Measurements from ENCODE around the gene GATC.
"Not testable (repeated sequence)": the region's sequence is repeated elsewhere in the genome, so short reads cannot be mapped to it uniquely, and the experiment has no call there.

GATC gene

DNA sequence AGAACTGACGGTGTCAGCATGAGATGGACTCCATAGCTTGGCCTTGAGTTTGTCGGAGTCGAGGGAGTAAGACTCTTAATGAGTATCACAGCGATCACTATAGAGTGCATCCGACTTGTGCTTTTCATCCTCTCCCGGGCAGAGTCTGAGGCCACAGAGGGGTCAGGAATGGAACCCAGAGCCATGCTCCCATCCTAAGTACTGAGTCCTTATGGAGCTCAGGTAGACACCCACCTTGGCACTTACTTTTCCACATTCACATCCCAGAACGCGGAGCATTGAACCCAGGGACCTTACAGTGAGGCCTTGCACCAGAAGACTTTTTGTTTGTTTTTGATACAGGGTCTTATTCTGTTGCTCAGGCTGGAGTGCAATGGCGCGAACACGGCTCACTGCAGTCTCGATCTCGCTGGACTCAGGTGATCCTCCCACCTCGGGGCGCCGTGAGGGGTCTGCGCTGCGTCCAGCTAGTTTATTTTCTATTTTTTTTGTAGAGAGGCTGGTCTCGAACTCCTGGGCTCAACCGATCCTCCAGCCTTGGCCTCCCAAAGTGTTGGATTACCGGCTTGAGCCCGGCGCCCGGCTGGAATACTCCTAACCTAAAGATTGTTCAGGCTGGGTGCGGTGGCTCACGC is 24.0 kb downstream of the GATC start:
- no peak for DNase-seq (ENCODE audit: low read depth in 2 of 2)

DNA sequence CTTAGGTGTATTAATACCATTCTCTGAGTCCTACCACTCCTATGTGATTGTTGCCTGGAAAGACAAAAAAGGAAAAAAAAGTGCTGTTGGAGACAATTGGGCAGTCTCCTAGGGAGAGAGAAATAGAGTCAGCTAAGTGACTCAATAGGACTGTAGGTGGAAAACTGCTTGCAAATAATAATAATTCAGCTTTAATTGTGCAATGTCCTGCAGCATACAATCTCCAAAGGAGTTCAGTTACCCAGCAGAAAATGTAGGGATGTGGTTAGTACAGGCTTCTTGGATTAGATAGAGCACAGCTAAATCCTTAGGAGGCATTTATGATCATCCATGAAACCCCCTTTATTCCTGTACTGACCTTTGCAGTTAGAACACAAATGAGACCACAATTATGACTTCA is 26.3 kb downstream of the GATC start:
- no peak for DNase-seq (ENCODE audit: low read depth in 2 of 2)

DNA sequence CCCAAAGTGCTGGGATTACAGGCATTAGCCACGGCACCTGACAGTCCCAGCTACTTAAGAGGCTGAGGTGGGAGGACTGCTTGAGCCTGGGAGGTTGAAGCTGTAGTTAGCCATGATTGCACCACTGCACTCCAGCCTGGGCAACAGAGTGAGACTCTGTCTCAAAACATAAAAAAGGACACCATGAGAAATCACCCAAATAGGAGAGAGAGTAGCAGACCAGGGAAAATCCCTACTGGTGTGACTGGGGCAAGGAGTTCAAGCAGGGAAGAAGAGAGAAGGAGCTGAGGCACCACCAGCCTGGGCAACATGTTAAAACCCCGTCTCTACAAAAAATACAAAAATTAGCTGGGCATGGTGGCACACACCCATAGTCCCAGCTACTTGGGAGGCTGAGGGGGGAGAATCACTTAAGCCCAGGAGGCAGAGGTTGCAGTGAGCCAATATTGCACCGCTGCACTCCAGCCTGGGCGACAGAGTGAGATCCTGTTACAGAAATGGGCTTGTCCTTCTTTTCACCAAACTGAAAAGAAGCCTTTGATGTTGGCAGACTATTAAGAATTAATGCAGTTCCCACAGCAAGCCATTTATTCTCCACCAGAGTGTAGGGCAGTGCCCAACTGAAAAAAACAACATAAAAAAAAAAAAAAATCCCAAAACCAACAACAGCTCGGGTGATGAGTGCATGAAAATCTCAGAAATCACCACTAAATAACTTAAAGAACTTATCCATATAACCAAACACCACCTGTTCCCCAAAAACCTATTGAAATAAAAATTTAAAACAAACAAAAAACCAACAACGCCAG is 27.8 kb downstream of the GATC start:
- no peak for DNase-seq (ENCODE audit: low read depth in 2 of 2)

DNA sequence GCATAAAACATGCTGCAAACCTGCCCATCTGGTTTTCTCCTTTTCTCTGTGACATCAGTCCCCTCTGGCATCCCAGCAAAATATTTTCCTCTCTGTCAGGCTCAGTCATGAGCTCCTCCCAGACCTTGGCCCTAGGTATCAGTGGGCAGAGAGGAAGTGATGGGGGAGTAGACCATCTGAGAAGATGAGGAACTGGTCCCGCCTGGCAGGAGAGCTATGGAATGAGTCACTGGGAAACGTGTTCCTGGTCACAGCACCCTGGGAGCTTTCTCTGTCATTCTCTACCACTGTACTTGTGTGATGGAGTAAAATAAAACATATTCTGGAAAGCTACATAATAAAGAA is 28.3 kb downstream of the GATC start:
- no peak for DNase-seq (ENCODE audit: low read depth in 2 of 2)

DNA sequence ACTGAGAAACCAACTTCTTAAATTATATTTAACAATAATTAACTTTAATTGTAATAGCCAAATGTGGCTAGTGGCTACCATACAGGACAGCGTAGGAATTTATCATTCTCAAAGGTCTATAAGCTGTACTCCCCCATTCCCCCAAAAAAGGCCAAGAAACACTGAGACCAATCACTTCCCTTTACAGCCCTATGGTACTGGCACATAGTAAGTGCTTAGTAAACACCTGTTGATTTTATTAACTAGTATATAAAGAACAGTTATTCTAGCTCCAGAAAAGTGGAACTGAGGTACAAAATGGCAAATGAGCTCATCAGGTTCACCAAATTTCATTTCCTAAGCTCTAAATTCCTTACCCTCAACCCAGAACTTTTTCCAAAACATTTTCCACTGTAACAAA is 29.4 kb downstream of the GATC start:
- DNase-seq (ENCODE audit: low read depth in 2 of 2) = no peak

DNA sequence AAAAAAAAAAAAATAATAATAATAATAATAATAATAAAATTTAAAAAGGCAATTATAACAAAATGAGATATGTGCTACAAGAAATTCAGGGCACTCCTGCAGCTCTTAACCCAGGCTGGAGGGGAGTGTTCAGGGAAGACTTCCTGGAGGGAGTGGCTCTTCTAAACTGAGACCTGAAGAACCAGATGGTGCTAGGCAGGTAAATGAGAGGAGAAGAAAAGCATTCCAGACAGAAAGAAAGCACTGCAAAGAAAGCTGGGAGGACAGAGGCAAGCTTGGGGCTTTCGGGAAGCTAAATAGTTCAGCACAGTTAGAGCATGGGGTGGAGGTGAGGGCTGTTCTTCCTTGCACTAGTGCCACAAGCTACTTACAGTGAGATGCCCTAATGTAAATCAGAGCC is 33.2 kb downstream of the GATC start:
- no peak for DNase-seq (ENCODE audit: low read depth in 2 of 2)

DNA sequence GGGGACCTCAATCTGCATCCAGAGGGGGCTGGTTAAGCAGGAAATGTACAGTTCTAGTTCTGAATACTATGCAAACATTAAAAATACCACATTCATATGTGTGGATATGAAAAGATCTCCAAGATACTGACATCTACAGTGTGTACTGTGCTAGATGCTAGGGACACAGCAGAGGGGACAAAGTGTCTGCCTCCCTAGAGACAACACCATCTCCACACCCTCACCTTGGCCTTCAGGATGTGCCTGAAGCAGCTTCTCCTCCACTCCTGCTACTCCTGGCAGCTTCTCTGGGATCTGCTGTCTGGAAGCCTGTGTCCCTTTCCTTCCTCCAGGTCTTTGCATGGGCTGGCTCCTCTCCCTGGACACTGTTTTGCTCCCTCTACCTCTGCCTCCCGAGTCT is 34.0 kb downstream of the GATC start:
- DNase-seq (ENCODE audit: low read depth in 2 of 2) = no peak

DNA sequence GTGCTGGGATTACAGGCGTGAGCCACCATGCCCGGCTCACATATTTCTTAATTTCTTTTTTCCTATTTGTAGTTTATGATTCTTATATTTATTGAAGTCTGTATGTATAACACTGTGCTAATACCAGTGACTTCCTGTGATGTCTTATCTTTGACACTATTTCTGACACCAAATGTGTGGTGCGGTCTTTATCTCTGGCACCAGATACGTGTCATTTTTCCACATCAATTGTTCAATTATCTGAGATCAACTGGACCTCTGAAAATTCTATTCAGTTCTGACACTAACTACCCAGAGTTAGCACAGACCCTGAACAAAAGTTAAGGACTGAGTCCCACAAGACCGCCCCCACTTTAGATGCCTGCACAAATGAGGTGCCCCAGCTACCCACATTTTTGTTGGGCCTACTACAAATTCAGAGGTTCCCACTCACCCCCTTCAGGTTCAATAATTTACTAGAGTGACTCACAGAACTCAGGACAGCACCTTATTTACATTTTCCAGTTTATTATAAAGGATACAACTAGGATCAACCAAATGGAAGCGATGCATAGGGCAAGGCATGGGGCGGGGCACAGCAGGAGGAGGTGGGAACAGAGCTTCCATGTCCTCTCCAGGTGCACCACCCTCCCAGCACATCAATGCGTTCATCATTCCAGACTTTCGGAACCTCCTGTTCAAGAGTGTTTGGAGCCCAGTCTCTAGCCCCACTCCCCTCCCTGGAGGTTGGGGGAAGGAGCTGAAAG is 35.0 kb downstream of the GATC start:
- no peak for DNase-seq (ENCODE audit: low read depth in 2 of 2)

DNA sequence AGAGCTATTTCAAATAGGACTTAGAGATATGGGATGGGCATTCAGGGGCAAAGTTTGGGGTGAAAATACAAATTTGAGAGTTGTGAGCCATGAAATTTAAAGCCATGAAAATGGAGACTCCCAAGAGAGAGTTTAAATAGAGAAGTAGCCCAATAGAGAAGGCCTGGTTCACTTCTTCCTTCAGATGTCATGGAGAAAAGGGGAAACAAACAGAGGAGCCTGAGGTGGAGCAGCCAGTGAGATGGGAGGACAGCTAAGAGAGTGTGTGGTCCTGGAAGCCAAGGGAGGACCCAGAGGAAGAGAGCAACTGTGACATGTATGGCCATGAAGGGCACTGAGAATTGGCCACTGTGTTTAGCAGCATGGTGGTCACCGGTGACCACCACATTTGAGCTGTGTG is 37.4 kb downstream of the GATC start:
- DNase-seq (ENCODE audit: low read depth in 2 of 2) = no peak

DNA sequence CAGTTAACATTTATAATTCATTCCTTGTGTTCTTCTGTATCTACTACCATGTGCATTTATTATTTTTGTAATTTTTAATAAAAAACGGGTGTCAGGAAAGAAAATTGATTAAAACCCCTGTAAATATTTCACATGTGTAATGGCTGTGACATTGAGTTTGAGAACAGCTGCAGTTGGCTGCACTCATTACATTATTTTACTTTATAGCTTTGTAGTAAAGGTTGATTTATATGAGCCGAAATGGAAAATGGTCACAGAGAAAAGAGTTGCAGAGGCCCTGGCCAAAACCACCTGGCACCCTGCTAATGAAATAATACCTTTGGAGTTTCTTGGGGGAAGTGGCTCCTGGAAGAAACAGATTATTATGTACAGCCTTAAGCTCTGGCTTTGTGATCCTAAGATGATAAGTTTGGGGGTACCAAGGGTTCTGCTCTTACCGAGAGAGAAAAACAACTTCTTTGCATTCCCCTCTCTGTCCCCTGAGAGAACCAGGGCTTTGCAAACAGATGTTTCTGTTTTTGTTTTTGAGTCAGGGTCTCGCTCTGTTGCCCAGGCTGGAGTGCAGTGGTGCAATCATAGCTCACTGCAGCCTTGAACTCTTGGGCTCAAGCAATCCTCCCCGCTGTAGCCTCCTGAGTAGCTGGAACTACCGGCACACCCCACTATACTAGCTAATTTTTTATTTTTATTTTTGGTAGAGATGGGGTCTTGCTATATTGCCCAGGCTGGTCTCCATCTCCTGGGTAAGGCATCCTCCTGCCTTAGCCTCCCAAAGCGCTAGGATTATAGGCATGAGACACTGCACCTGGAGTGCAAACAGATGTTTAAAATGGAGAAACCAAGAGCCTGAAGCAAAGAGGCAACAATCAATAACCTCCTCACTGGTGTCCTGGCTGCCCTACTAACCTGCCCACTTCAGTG is 40.0 kb downstream of the GATC start:
- no peak for DNase-seq (ENCODE audit: low read depth in 2 of 2)

DNA sequence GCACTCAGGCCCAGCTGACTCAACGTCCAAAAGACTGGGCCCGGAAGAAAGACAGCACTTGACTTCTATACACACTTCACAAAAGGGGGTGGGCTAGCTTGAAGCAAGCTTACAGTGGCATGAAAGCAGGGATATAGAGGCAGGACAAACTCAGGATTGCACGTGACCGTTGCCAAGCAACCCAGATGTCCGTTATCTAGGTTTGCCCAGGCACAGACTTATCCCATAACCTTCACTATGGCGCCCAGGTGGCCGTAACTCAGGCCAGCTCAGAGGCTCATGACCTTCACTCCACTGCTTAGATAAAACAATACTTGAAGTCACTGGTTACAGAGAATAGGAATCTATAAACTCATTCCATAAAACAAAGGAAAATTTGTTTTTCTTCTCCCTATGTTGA is 41.3 kb downstream of the GATC start:
- not testable (repeated sequence) for DNase-seq (ENCODE audit: low read depth in 2 of 2)

DNA sequence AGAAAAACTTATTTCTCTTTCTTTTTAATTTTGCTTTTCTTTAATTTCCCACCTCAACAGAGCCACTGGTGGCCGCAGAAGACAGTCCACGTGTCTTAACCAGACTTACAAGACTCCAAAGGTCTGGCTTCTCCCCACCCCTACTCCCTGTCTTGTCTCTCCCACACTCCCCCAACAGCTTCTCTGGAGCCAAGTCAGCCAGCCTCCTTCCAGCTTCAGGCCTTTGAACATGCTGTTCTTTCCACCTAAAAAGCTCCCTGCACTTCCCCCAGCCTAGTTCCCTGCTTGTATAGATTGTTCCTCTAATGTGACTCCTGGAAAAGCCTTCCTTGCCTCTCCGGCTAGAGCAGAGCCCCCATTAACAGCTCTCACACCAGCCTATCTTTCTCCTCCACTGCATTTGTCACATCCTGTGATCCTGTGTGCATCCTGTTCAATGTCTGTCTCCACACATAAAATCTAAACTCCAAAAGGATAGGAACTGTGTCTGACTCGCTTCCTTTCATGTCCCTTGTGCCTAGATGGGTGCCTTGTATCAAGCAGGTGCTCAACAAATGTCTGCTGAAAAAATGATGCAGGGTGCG is 41.9 kb downstream of the GATC start:
- DNase-seq (ENCODE audit: low read depth in 2 of 2) = no peak

DNA sequence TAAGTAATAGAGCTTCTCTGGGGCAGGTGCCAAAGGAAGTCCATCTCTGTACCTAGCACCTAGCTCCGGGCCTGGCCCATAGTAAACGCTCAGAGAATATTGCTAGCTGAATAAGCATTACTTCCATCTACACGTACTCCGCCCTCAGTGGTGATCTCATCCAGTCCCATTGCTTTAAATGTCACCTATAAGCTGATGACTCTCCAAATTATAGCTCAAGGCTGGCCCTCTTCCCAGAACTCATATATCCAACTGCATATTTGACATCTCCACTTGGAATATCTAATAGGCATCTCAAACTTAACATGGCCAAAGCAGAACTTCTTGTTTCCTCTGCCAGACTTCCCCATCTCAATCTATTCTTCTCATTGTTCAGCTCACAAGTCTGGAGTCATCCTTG is 42.8 kb downstream of the GATC start:
- no peak for DNase-seq (ENCODE audit: low read depth in 2 of 2)

DNA sequence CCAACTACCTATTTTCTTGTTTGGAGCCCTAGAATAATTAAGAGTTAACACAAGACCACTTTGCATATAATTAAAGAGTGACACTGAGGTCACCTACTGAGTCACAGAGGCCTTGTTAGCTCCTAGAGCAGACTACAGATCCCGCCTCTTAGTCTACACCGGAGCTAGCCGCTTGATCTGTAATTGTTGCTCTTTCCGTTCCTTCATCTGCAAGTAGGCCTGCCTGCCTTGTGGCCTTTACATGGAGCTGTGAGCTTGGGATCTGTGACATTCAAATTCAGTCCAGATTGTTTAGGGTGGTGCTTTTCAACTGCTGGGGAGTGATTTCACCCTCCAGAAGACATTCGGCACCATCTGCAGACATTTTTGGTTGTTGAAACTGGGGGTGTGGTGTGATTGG is 44.1 kb downstream of the GATC start:
- no peak for DNase-seq (ENCODE audit: low read depth in 2 of 2)

DNA sequence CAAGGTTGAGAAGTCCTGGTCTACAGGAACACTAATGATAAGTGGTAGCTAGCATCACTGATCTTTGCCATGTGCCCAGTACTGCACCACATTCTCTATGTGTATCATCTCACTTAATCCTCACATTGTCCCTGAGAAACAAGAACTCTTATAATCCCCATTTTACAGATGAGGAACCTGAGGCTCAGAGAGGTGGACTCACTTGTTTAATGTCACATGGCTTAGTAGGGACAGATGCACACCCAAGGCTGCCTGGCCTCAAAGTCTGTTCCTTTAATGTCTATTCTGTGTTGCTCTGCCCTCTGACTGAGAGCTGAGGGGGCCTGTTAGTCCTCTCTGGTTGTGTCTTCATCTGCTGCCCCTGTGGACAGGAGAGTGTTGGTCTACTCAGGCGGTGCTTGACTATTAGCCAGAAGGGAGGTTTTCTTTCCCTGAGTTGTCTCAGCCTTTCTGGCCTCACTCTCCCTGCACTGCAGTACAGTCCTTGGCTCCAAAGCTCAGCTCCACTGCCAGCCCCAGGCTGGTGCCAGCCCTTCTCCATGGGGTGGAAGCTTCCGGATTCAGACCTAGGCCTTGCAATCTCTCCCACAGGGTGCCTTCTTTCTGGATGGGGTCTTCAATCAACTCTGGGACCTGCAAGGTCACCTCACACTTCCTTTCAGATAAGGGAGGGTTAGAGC is 44.7 kb downstream of the GATC start:
- DNase-seq (ENCODE audit: low read depth in 2 of 2) = no peak

DNA sequence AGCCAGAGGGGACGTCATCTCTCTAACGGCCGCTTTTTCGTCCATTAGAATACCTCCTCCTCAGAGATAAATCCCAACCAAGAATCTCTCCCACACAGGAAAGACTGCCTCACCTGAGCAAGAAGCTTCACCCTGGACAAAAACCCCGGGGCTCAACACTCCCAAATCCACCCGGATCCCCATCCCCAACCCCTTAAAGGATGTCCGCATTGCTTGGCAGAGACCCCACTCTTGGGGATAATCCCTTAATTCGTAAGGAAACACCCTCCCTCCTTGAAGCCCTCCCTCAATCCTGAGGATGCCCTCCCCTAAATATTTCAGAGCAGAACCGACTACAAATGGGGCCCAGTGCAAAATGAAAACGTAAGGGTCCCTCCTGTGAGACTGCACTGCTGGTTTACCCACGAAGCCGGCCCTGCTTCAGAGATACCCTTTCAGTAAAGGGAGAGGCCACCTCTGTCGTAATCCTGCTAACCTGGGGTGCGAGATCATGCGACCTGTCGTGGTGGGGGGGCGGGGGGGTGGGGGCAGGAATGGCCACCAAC is 49.0 kb downstream of the GATC start:
- no peak for DNase-seq (ENCODE audit: low read depth in 2 of 2)

DNA sequence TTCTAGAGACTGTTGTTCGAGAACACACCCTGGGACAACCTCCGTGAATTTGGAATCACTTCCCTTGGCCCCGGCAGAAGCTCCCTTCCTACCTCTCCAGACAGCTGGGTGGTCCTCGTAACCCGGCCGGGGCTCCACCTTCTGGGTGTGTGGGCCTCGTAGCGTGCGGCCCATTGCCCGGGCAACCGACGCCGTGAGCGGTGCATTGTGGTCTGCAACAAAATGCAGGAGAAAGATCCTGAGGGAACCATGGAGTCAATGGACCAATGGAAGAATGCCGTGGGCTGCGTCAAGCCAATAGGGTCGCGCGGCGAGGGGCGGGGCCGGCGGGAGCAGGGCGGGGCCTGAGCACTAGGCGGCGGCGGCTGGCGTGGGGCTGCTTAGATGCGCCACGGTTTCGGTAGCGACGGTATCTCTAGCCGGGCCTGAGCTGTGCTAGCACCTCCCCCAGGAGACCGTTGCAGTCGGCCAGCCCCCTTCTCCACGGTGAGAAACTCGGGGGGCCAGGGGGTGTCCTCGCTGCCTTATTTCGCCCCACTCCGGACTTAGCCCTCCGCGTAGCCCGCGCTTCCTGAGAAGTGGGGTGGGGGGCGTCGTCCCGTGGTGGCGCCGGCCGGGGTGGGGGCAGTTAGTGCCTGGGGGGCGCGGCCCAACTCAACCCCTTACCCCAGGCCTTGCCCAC is 49.6 kb downstream of the GATC start, which contains the start of gene DYNLL1:
TSS of gene DYNLL1 (plus strand) at position 383 of the 682 bp plus-strand sequence. CDS start 309 bp downstream, outside the sequence.
- peak; percentile 96 to 99 for DNase-seq (ENCODE audit: low read depth in 2 of 2)

DNA sequence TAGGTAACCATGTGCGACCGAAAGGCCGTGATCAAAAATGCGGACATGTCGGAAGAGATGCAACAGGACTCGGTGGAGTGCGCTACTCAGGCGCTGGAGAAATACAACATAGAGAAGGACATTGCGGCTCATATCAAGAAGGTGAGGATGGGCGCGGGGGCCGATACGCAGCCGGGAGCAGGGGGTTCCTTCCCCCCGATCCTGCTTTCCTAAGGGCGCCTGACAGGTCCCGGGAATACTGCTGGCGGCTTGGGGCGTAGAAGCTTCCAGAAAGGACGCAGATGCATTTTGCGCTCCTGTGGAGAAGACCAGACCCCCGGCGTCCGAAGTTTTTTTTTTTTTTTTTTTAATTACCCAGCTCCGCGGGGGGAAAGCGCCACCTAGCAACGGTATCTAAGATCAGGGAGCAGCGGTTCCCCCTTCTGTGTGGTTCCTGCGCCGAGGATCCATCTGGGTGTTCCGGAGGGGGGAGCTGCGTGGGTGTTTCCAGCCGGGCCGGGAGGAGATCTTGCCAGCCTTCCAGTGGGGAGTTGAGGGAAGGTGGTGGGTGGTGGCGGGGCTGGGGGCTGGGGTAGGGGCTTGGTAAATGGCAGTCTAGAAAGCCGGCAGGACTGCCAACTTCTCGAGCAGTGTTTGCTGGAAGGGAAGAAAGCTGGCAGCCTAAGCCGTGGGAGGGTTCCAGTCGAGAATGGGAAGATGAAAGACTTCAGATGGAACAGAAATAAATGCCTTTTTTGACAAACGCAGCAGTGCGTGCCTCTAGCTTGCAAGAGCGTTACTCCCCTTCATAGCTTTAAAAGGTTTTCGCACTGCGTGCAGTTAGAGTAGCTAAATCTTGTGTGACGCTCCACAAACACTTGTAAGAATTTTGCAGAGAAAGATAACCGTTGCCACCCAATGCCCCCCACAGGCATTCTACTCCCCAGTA is 50.4 kb downstream of the GATC start:
- DNase-seq (ENCODE audit: low read depth in 2 of 2) = peak; percentile 15 to 26
